KMS-11 (cell line): ENCODE data around the gene CHD9.

Experiments
- H2AFZ ChIP-seq: fragments of 200-600 bp; sonication (generic); 2 replicates; pipeline ENCODE4 v1.6.1; 2016; ENCODE audit warnings: antibody characterized with exemption, mixed run types, low read depth
- H3K27ac ChIP-seq: fragments of 200-600 bp; sonication (generic); 2 replicates; pipeline ENCODE4 v1.6.1; 2016; ENCODE audit warnings: mild to moderate bottlenecking, mixed run types
- H3K27me3 ChIP-seq: fragments of 200-600 bp; sonication (generic); 2 replicates; pipeline ENCODE4 v1.6.1; 2017; ENCODE audit warnings: mild to moderate bottlenecking, low read depth, mixed run types, moderate library complexity; ENCODE audit not compliant: insufficient read depth
- H3K36me3 ChIP-seq: fragments of 200-600 bp; sonication (generic); 2 replicates; pipeline ENCODE4 v1.6.1; 2017; ENCODE audit warnings: mild to moderate bottlenecking, mixed run types; ENCODE audit not compliant: insufficient read depth
- H3K4me1 ChIP-seq: fragments of 200-600 bp; sonication (generic); 2 replicates; pipeline ENCODE4 v1.6.1; 2016; ENCODE audit warnings: mild to moderate bottlenecking, low read depth, mixed run types; ENCODE audit not compliant: poor library complexity, severe bottlenecking
- H3K4me2 ChIP-seq: fragments of 200-600 bp; sonication (generic); 2 replicates; pipeline ENCODE4 v1.7.0; 2016; ENCODE audit warnings: mild to moderate bottlenecking, mixed run types
- H3K4me3 ChIP-seq: fragments of 200-600 bp; sonication (generic); IDR thresholded peaks from 2 replicates; pipeline ENCODE4 v1.6.1; 2017; ENCODE audit warnings: low read depth, low read length, mixed read lengths; ENCODE audit not compliant: insufficient read depth
- H3K79me2 ChIP-seq: fragments of 200-600 bp; sonication (generic); 2 replicates; pipeline ENCODE4 v1.6.1; 2016; ENCODE audit warnings: low read depth, mixed run types; ENCODE audit not compliant: insufficient read depth
- H3K9ac ChIP-seq: fragments of 200-600 bp; sonication (generic); 2 replicates; pipeline ENCODE4 v1.6.1; 2016; ENCODE audit warnings: mild to moderate bottlenecking, mixed run types
- H4K20me1 ChIP-seq: fragments of 200-600 bp; sonication (generic); 2 replicates; pipeline ENCODE4 v1.6.1; 2016; ENCODE audit warnings: mild to moderate bottlenecking, mixed run types; ENCODE audit not compliant: insufficient read depth
- TF ChIP-seq, protein P1 (sequence below): fragments of 200-600 bp; sonication (generic); conservative IDR thresholded peaks from 2 replicates; pipeline ENCODE4 v1.6.1; 2017; ENCODE audit warnings: low read depth, mild to moderate bottlenecking, antibody characterized with exemption, low read length, moderate library complexity, mixed read lengths

The CHD9 gene

DNA sequence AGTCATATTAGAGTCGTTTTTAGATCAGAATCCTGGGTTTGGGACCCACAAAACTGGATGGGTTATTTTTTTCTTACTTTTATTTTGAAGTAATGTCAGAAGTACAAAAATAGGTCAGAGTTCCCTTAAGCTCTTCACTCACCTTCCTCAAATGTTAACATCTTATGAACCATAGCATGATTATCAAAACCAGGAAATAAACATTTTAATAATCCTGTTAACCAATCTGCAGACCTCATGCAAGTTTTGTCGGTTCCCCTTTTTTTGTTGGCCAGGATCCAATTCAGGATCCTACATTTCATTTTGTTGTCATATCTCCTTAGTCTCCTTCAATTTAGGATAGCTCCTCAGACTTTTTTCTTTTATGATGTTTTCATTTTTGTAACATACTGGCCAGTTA is 162.0 kb downstream of the CHD9 start:
- no peaks in the 10 kb centered on the region for H3K36me3 ChIP-seq
- H3K79me2 ChIP-seq: no peaks in the 10 kb centered on the region
- H3K27me3 ChIP-seq: no peaks in the 10 kb centered on the region
- no peaks in the 10 kb centered on the region for H3K4me1 ChIP-seq
- H4K20me1 ChIP-seq: no peaks in the 10 kb centered on the region
- H3K4me3 ChIP-seq: no peak overlapping the region
- no peak overlapping the region for H3K9ac ChIP-seq
- no peak overlapping the region for H3K4me2 ChIP-seq
- H3K27ac ChIP-seq: no peak overlapping the region
- TF ChIP-seq, protein P1, sequence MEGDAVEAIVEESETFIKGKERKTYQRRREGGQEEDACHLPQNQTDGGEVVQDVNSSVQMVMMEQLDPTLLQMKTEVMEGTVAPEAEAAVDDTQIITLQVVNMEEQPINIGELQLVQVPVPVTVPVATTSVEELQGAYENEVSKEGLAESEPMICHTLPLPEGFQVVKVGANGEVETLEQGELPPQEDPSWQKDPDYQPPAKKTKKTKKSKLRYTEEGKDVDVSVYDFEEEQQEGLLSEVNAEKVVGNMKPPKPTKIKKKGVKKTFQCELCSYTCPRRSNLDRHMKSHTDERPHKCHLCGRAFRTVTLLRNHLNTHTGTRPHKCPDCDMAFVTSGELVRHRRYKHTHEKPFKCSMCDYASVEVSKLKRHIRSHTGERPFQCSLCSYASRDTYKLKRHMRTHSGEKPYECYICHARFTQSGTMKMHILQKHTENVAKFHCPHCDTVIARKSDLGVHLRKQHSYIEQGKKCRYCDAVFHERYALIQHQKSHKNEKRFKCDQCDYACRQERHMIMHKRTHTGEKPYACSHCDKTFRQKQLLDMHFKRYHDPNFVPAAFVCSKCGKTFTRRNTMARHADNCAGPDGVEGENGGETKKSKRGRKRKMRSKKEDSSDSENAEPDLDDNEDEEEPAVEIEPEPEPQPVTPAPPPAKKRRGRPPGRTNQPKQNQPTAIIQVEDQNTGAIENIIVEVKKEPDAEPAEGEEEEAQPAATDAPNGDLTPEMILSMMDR: no peak
- no peak overlapping the region for H2AFZ ChIP-seq

DNA sequence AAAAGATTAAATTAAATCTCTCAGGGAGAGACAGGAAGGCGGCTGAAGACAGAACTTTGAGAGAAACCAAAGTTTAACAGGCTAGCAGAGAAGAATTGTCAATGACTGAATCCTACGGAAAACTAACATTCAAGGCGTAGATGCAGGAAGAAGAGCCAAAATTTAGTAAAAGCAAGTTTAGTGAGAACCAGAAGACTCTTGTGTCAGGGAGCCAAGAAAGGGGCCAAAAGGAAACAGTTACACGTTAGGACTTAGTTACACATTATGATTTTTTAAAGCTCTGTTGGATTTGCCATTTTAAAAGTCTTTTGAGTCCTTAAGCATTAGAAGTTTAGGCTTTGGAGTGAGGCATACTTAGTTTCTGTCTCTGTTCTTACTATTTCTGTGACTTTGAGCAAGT is 164.6 kb downstream of the CHD9 start:
- Histone ChIP-seq H3K79me2 (no peaks in the 10 kb centered on the region), H4K20me1 (no peaks in the 10 kb centered on the region), H3K4me1 (peaks cover 4% of the 10 kb centered on the region), H2AFZ (no peak overlapping the region), H3K4me2 (no peak overlapping the region), H3K4me3 (no peak overlapping the region), H3K27ac (no peak overlapping the region), H3K36me3 (no peaks in the 10 kb centered on the region), H3K27me3 (no peaks in the 10 kb centered on the region), H3K9ac (no peak overlapping the region)
- TF ChIP-seq, protein P1: no peak

DNA sequence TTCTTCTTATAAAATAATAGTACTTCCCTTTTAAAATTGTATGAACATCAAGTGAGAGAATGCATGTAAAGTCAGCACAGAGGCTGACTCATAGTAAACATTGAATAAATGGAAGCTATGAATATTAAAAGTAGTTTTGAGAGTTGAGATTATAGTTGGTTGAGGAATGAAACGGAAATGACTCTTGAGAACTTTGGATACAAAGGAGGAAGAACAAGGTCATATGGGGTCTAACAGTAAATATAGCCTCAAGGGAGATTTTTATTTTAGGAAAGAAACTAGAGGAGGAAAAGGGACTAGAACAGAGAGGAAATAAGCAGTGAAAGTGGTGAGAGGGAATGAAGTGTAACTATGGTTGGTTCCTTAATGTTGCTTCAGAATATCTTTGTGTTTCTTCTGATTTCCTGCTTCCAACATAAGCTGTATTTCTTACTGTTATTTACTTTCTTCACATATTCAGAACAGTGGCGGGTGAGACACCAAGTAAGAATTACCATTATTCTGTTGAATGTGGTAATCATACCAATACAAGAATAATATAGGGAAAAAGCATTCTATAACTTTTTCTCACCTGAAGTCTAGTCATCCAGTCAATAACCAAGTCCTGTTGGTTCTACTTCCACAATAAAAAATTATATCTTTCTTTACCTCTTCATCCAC is 165.1 kb downstream of the CHD9 start:
- no peak overlapping the region for H3K9ac ChIP-seq
- no peaks in the 10 kb centered on the region for H3K36me3 ChIP-seq
- H3K4me3 ChIP-seq: no peak overlapping the region
- no peak overlapping the region for H3K4me2 ChIP-seq
- peaks cover 9% of the 10 kb centered on the region for H3K4me1 ChIP-seq
- no peaks in the 10 kb centered on the region for H4K20me1 ChIP-seq
- H3K79me2 ChIP-seq: no peaks in the 10 kb centered on the region
- no peak overlapping the region for H2AFZ ChIP-seq
- TF ChIP-seq, protein P1: no peak
- no peak overlapping the region for H3K27ac ChIP-seq
- H3K27me3 ChIP-seq: no peaks in the 10 kb centered on the region

DNA sequence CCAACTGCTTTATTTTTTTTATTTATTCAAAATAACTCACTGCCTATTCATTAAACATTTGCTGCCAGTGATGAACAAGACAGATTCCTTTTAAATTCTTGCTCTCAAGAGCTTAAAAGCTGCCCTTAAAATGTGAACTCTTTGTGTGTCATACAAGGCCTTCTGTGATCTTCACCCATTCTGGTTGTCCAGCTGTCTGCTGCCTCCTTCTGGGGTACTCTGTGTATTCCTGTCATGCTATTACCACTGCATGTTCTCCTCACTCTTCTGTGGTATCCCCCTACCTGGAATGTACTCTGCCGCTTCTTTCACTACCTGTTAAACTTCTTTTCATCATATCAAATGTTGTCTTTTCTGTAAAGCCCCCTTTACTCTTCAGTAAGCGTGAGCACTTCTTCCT is 165.8 kb downstream of the CHD9 start:
- Histone ChIP-seq H3K36me3 (no peaks in the 10 kb centered on the region), H3K27ac (no peak overlapping the region), H4K20me1 (no peaks in the 10 kb centered on the region), H3K9ac (no peak overlapping the region), H2AFZ (no peak overlapping the region), H3K4me2 (no peak overlapping the region), H3K27me3 (no peaks in the 10 kb centered on the region), H3K4me1 (peaks cover 16% of the 10 kb centered on the region), H3K79me2 (no peaks in the 10 kb centered on the region), H3K4me3 (no peak overlapping the region)
- TF ChIP-seq, protein P1: no peak
